HG02973 (cell line): Measurements from ENCODE around the gene RAD51B.
"Not testable (repeated sequence)": the region's sequence is repeated elsewhere in the genome, so short reads cannot be mapped to it uniquely, and the experiment has no call there.

Source experiments
- ATAC-seq: cut with Tn5 transposase; IDR thresholded peaks from one replicate; pipeline ENCODE4 v1.9.1; 2021; ENCODE audit warnings: moderate library complexity; ENCODE audit not compliant: unreplicated experiment

RAD51B gene

GRCh38 chr14:68195126-68195525 lies 375.5 kb downstream of the RAD51B start:
- no peak for ATAC-seq

- no peak for ATAC-seq
Measured at GRCh38 chr14:68198713-68199495, 379.3 kb downstream of the RAD51B start.

GRCh38 chr14:68199554-68200151 lies 380.1 kb downstream of the RAD51B start:
- no peak for ATAC-seq

GRCh38 chr14:68203871-68204270 lies 384.3 kb downstream of the RAD51B start:
- no peak for ATAC-seq

- no peak for ATAC-seq
Measured at GRCh38 chr14:68208218-68208617, 388.6 kb downstream of the RAD51B start.

GRCh38 chr14:68208626-68209317 lies 389.2 kb downstream of the RAD51B start:
- no peak for ATAC-seq

- ATAC-seq = peak; percentile 85
Measured at GRCh38 chr14:68210729-68211299, 391.2 kb downstream of the RAD51B start.

- no peak for ATAC-seq
Measured at GRCh38 chr14:68211421-68211820, 391.8 kb downstream of the RAD51B start.

GRCh38 chr14:68211886-68212285 lies 392.3 kb downstream of the RAD51B start:
- no peak for ATAC-seq

GRCh38 chr14:68212361-68212760 lies 392.8 kb downstream of the RAD51B start:
- no peak for ATAC-seq

GRCh38 chr14:68214431-68214830 lies 394.9 kb downstream of the RAD51B start:
- ATAC-seq = no peak

GRCh38 chr14:68215629-68216028 lies 396.1 kb downstream of the RAD51B start:
- no peak for ATAC-seq

GRCh38 chr14:68216079-68216478 lies 396.5 kb downstream of the RAD51B start:
- no peak for ATAC-seq

- no peak for ATAC-seq
Measured at GRCh38 chr14:68216957-68217356, 397.4 kb downstream of the RAD51B start.

GRCh38 chr14:68217791-68218340 lies 398.3 kb downstream of the RAD51B start:
- ATAC-seq = no peak

GRCh38 chr14:68219407-68219806 lies 399.8 kb downstream of the RAD51B start:
- ATAC-seq = no peak

GRCh38 chr14:68221046-68221445 lies 401.5 kb downstream of the RAD51B start:
- ATAC-seq = not testable (repeated sequence)

GRCh38 chr14:68222154-68222553 lies 402.6 kb downstream of the RAD51B start:
- no peak for ATAC-seq

- no peak for ATAC-seq
Measured at GRCh38 chr14:68222726-68223125, 403.1 kb downstream of the RAD51B start.

- ATAC-seq = no peak
Measured at GRCh38 chr14:68223631-68224030, 404.1 kb downstream of the RAD51B start.

- ATAC-seq = no peak
Measured at GRCh38 chr14:68225321-68225720, 405.7 kb downstream of the RAD51B start.
